ENCODE results near the gene DPY19L2. TPM values are rescaled to one million over a fixed set of nuclear protein-coding genes. Genes with fewer than 3 reads are reported as not detected.
"Not testable (repeated sequence)": the region's sequence is repeated elsewhere in the genome, so short reads cannot be mapped to it uniquely, and the experiment has no call there.

The DPY19L2 gene
- total RNA-seq, 1 donor from 2014 or later = 19.7 TPM

- H3K4me3 Mint-ChIP-seq (ENCODE audit: low read depth); H3K9me3 Mint-ChIP-seq (ENCODE audit: low read depth); H3K27me3 Mint-ChIP-seq; H3K4me1 Mint-ChIP-seq (ENCODE audit: low read depth); DNase-seq (ENCODE audit: low spot score, unreplicated experiment); H3K36me3 Mint-ChIP-seq (ENCODE audit: insufficient read depth); H3K27ac Mint-ChIP-seq: not testable (repeated sequence)
Measured at GRCh38 chr12:63537838-63538237, 130.5 kb downstream of the DPY19L2 start.

GRCh38 chr12:63529641-63530040 is 138.7 kb downstream of the DPY19L2 start:
- not testable (repeated sequence) for H3K27ac Mint-ChIP-seq; H3K4me3 Mint-ChIP-seq (ENCODE audit: low read depth); H3K4me1 Mint-ChIP-seq (ENCODE audit: low read depth); H3K9me3 Mint-ChIP-seq (ENCODE audit: low read depth); H3K36me3 Mint-ChIP-seq (ENCODE audit: insufficient read depth); H3K27me3 Mint-ChIP-seq; DNase-seq (ENCODE audit: low spot score, unreplicated experiment)

GRCh38 chr12:63525831-63526230 is 142.5 kb downstream of the DPY19L2 start:
- Mint-ChIP-seq H3K27ac (no peak overlapping the region), H3K9me3 (ENCODE audit: low read depth) (peaks cover 9% of the 10 kb centered on the region), H3K4me1 (ENCODE audit: low read depth) (peaks cover 5% of the 10 kb centered on the region), H3K27me3 (peaks cover 2% of the 10 kb centered on the region), H3K4me3 (ENCODE audit: low read depth) (no peak overlapping the region), H3K36me3 (ENCODE audit: insufficient read depth) (no peaks in the 10 kb centered on the region)
- no peak for TF ChIP-seq CTCF (IDR thresholded peaks at IDR 0.05; ENCODE audit: unreplicated experiment)
- no peak for DNase-seq (ENCODE audit: low spot score, unreplicated experiment)

- peaks cover 5% of the 10 kb centered on the region for H3K4me1 Mint-ChIP-seq (ENCODE audit: low read depth)
- no peaks in the 10 kb centered on the region for H3K36me3 Mint-ChIP-seq (ENCODE audit: insufficient read depth)
- no peak overlapping the region for H3K27ac Mint-ChIP-seq
- no peaks in the 10 kb centered on the region for H3K9me3 Mint-ChIP-seq (ENCODE audit: low read depth)
- TF ChIP-seq CTCF (IDR thresholded peaks at IDR 0.05; ENCODE audit: unreplicated experiment) = no peak
- H3K27me3 Mint-ChIP-seq = peaks cover 6% of the 10 kb centered on the region
- no peak for DNase-seq (ENCODE audit: low spot score, unreplicated experiment)
- H3K4me3 Mint-ChIP-seq (ENCODE audit: low read depth) = no peak overlapping the region
Measured at GRCh38 chr12:63521706-63522105, 146.6 kb downstream of the DPY19L2 start.

Other genes with a start within 250 kb of the DPY19L2 start
- gene RXYLT1, start 111.4 kb upstream of the DPY19L2 start, total RNA-seq = 13.9 and 14.7 TPM in 2 replicates
- gene SRGAP1, start 176.2 kb upstream of the DPY19L2 start, total RNA-seq = 17.8 and 23.1 TPM in 2 replicates